ENCODE measurements around the gene CDH13. TPM values are rescaled to one million over a fixed set of nuclear protein-coding genes. Genes with fewer than 3 reads are reported as not detected.

The CDH13 gene
- total and polyA plus RNA-seq, 2 experiments from 2014 or later, result 1.2 to 1.5 TPM

GRCh38 chr16:83268169-83268568 is 641.4 kb downstream of the CDH13 start:
- Histone ChIP-seq H3K27ac (no peak overlapping the region), H3K9me2 (replicated peaks; ENCODE audit: insufficient read depth) (no peaks in the 10 kb centered on the region), H3K79me2 (no peaks in the 10 kb centered on the region), H3K36me3 (replicated peaks; ENCODE audit: insufficient read depth, low read depth) (no peaks in the 10 kb centered on the region), H3K27me3 (peaks cover 5% of the 10 kb centered on the region), H3K9me3 (ENCODE audit: low read depth) (no peaks in the 10 kb centered on the region), H3K4me3 (no peak overlapping the region), H4K20me1 (ENCODE audit: insufficient read depth, poor library complexity, severe bottlenecking) (no peaks in the 10 kb centered on the region), H2AFZ (no peak overlapping the region), H3K4me2 (no peak overlapping the region), H3K4me1 (ENCODE audit: insufficient read depth) (no peaks in the 10 kb centered on the region)
- no peak for DNase-seq (ENCODE audit: low spot score)
- 92% methylated on average over 3 of the region's 3 CpGs for WGBS (ENCODE audit: low lambda C conversion rate, missing lambda C conversion rate)
- TF ChIP-seq EZH2 (IDR thresholded peaks at IDR 0.05; ENCODE audit: borderline replicate concordance), result no peak
- TF ChIP-seq, protein P1, sequence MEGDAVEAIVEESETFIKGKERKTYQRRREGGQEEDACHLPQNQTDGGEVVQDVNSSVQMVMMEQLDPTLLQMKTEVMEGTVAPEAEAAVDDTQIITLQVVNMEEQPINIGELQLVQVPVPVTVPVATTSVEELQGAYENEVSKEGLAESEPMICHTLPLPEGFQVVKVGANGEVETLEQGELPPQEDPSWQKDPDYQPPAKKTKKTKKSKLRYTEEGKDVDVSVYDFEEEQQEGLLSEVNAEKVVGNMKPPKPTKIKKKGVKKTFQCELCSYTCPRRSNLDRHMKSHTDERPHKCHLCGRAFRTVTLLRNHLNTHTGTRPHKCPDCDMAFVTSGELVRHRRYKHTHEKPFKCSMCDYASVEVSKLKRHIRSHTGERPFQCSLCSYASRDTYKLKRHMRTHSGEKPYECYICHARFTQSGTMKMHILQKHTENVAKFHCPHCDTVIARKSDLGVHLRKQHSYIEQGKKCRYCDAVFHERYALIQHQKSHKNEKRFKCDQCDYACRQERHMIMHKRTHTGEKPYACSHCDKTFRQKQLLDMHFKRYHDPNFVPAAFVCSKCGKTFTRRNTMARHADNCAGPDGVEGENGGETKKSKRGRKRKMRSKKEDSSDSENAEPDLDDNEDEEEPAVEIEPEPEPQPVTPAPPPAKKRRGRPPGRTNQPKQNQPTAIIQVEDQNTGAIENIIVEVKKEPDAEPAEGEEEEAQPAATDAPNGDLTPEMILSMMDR (IDR thresholded peaks at IDR 0.05; ENCODE audit: poor library complexity), result no peak
- no peak for TF ChIP-seq EZH2phosphoT487 (IDR thresholded peaks at IDR 0.05; ENCODE audit: low read depth, severe bottlenecking, unreplicated experiment)

DNA sequence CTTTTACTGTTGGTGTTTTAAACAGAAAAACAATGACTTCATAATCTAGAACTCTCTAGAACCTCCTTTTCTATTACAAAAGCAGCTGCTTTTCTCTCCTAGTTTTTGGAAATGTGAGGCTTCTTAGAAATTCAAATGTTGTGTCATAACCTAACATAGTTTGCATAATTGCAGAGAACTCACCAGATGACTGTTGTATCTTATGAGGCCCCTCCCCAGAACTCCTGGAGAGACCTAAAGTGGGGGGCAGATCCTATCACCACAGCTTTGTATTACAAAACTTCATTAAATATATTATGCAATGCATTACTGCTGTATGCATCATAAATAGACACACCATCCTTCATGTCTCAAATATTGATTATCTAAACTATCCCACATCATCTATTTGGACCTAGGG is 642.3 kb downstream of the CDH13 start:
- Histone ChIP-seq H3K9me2 (replicated peaks; ENCODE audit: insufficient read depth) (no peaks in the 10 kb centered on the region), H3K9me3 (ENCODE audit: low read depth) (no peaks in the 10 kb centered on the region), H3K4me2 (no peak overlapping the region), H4K20me1 (ENCODE audit: insufficient read depth, poor library complexity, severe bottlenecking) (no peaks in the 10 kb centered on the region), H3K36me3 (replicated peaks; ENCODE audit: insufficient read depth, low read depth) (no peaks in the 10 kb centered on the region), H3K27ac (no peak overlapping the region), H3K4me1 (ENCODE audit: insufficient read depth) (no peaks in the 10 kb centered on the region), H2AFZ (no peak overlapping the region), H3K4me3 (no peak overlapping the region), H3K79me2 (no peaks in the 10 kb centered on the region), H3K27me3 (peaks cover 5% of the 10 kb centered on the region)
- no peak for DNase-seq (ENCODE audit: low spot score)
- TF ChIP-seq EZH2phosphoT487 (IDR thresholded peaks at IDR 0.05; ENCODE audit: low read depth, severe bottlenecking, unreplicated experiment) (no peak), EZH2 (IDR thresholded peaks at IDR 0.05; ENCODE audit: borderline replicate concordance) (no peak)
- TF ChIP-seq, protein P1 (IDR thresholded peaks at IDR 0.05; ENCODE audit: poor library complexity), result no peak

DNA sequence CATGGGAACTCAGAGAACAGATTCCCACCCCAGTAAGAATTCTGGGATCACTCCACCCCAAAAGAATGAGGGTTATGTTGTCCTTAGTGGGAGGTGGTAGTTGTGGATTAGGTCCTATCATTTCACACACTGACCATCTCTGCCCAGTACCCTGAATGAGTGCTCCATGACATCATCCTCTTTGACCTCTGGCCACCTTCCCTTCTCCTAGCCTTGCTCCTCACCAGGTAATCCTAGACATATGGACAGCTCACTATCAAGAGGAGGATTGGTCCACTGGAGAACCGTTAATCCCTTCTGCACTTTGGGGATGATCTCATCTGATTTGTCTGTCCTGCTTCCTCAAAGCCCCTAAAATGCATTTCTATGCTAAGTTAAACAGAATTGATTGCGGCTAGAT is 642.8 kb downstream of the CDH13 start:
- peaks cover 5% of the 10 kb centered on the region for H3K27me3 ChIP-seq
- no peak for DNase-seq (ENCODE audit: low spot score)

More for the DNA sequence above, 642.8 kb downstream of the CDH13 start:
- Histone ChIP-seq H2AFZ (no peak overlapping the region), H3K9me3 (ENCODE audit: low read depth) (no peaks in the 10 kb centered on the region), H3K9me2 (replicated peaks; ENCODE audit: insufficient read depth) (no peaks in the 10 kb centered on the region), H3K36me3 (replicated peaks; ENCODE audit: insufficient read depth, low read depth) (no peaks in the 10 kb centered on the region), H3K4me2 (no peak overlapping the region), H4K20me1 (ENCODE audit: insufficient read depth, poor library complexity, severe bottlenecking) (no peaks in the 10 kb centered on the region), H3K27ac (no peak overlapping the region), H3K4me3 (no peak overlapping the region), H3K79me2 (no peaks in the 10 kb centered on the region), H3K4me1 (ENCODE audit: insufficient read depth) (no peaks in the 10 kb centered on the region)
- TF ChIP-seq EZH2 (IDR thresholded peaks at IDR 0.05; ENCODE audit: borderline replicate concordance) (no peak), EZH2phosphoT487 (IDR thresholded peaks at IDR 0.05; ENCODE audit: low read depth, severe bottlenecking, unreplicated experiment) (no peak)
- TF ChIP-seq, protein P1 (IDR thresholded peaks at IDR 0.05; ENCODE audit: poor library complexity), result no peak
- 44% methylated on average over 2 of the region's 2 CpGs for WGBS (ENCODE audit: low lambda C conversion rate, missing lambda C conversion rate)

All from hepatocyte (in vitro differentiated cells).